22Rv1 (cell line): ENCODE measurements around the gene RGS7.

Source experiments
- H3K27ac ChIP-seq: fragments of 450-650 bp; 2 replicates; pipeline ENCODE4 v1.5.1; 2017
- CTCF ChIP-seq: fragments of 450-650 bp; IDR thresholded peaks from 2 replicates; pipeline ENCODE4 v1.5.1; 2017; ENCODE audit warnings: mild to moderate bottlenecking
- ZFX ChIP-seq: fragments of 450-650 bp; IDR thresholded peaks from 2 replicates; pipeline ENCODE4 v1.6.1; 2017; ENCODE audit warnings: antibody characterized with exemption, borderline replicate concordance

RGS7 gene

GRCh38 chr1:241272828-241273227, 84.2 kb downstream of the RGS7 start:
- H3K27ac ChIP-seq, result no peak overlapping the region
- no peak for TF ChIP-seq ZFX
- TF ChIP-seq CTCF, result no peak

DNA sequence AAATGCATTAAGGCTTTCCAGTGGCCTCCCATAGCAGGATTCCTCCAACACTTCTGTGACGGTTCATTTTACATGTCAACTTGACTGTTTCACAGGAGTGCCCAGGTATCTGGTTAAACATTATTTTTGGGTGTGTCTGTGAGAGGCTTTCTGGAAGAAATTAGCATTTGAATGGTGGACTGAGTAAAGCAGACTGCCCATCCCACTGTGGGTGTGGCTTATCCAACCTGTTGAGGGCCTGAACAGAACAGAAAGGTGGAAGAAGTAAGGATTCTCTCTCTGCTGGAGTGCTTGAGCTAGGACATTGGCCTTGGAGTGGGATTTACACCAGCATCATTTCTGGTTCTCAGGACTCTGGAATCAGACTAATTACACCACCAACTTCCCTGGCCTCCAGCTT, 85.6 kb downstream of the RGS7 start:
- TF ChIP-seq CTCF (no peak), ZFX (no peak)
- no peak overlapping the region for H3K27ac ChIP-seq

DNA sequence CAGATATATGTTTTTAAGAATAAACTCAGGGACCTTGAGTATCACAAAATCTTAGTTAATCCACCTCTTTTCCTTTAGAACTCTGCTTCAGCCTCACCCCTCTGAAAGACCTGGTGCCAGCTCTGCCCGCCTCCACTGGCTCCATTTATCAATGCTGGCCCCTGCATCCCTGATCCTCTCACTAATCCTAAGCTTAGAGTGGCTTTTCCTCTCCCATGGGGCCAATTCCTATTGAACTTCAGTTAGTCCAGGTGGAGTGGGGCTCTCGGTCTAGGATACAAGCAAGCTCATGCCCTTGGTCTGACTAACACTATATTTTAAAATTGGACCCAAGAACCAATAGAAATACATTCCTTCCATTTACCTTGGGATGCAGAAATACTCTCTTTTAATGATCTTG, 87.0 kb downstream of the RGS7 start:
- H3K27ac ChIP-seq, result no peak overlapping the region
- TF ChIP-seq ZFX (no peak), CTCF (no peak)

DNA sequence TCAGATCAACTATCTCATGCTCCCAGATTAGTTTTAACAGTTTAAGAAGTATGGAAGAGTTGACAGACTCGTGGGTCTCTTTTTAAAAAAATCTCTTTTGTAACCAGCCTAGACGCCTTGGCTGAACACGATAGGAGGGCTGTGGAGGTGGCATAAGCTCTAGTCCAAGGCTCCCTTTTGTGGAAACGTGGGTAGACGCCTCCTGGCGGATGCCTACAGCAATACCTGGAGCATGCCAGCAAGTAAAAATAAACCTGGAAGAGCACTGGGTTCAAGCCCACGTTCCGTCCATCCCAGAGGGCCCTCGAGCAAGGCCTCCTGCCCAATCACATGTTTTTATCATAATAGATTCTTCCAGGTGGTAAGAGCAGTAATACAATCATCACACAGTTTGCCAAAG, 87.9 kb downstream of the RGS7 start:
- H3K27ac ChIP-seq, result no peak overlapping the region
- peak; percentile 67 for TF ChIP-seq CTCF
- no peak for TF ChIP-seq ZFX

GRCh38 chr1:241266121-241266520, 90.9 kb downstream of the RGS7 start:
- TF ChIP-seq ZFX, result no peak
- no peak overlapping the region for H3K27ac ChIP-seq

DNA sequence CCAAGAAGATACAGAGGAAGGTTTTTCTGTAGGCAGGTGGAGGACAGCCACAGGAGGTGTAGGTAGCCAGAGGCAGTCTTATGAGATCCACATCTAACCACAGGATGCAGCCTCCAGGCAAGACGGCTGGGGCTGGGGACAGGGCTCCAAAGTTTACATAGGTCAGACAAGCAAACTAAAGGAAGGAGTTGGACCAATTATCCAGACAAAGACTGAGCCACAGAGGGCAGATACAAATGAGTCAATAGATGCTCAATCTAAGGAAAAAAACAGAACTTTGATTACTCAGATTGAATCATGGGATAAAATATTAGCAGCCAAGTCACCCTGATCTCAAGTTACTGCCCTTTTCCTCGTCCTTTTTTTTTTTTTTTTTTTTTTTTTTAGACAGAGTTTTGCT, 91.6 kb downstream of the RGS7 start:
- TF ChIP-seq ZFX, result no peak
- no peak overlapping the region for H3K27ac ChIP-seq

DNA sequence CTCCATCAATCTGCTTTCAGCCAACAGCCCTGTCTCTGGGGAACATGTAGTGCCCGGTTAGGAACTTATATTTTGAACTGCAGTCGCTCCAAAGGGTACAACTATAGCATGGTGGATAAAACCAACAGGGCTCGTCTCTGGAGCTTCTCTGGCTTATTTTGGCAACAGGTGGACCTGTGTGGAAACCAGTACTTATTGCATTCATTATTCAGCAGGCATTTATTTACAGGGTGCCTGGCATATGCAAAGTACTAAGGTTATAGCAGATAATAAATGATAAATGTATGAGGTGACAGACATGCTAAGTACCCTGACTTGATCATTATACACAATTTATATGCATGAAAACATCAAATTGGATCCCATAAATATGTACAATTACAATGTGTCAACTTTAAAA, 93.7 kb downstream of the RGS7 start:
- TF ChIP-seq ZFX, result no peak
- no peak for TF ChIP-seq CTCF
- H3K27ac ChIP-seq, result no peak overlapping the region

- no peak for TF ChIP-seq CTCF
- TF ChIP-seq ZFX, result no peak
- H3K27ac ChIP-seq, result no peak overlapping the region
Observed at GRCh38 chr1:241253471-241253870, 103.5 kb downstream of the RGS7 start.
